Measurements from ENCODE around the gene SCAND1.

Gene SCAND1

DNA sequence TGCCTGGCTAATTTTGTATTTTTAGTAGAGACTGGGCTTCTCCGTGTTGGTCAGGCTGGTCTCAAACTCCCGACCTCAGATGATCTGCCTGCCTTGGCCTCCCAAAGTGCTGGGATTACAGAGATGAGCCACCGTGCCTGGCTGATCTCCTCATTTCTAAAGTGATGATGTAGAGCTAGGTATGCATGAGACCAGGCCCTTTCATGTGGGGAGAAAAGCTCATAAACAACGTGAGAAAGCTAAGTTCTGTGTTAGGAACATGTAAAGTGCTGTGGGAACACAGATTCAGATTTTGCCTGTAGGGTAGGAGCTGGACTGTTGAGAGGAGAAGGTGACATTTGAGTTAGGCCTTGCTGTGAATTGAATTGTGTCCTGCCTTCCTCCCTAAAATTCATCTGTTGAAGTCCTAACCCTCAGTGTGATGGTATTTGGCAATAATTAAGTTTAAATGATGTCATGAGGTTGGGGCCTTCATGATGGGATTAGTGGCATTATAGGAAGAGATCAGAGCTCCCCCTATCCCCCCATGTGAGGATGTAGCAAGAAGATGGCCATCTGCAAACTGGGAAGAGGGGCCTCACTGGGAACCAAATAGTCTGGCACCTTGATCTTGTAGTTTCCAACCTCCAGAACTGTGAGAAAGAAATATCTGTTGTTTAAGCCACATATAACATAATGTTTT lies 49.2 kb downstream of the SCAND1 start:
- no peak for DNase-seq (ENCODE audit: low spot score)

DNA sequence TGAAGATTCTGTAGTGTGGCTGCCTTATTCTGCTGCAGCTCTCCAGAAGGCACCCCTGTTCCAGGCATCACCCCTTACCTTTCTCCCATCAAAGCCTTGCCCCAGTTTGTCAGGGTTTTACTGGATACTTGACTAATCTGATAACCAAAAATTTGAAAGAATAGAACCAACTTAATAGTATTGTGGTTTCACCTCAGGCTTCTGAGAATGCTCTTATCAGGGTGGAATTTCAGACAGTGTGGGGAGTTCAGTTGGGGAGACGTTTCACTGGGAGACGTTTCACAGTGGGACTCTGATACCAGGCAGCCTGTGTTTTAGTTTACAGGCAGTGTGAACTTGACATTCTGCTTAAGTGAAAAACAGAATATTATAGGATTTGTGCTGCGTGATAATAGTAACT lies 50.5 kb downstream of the SCAND1 start:
- no peak for DNase-seq (ENCODE audit: low spot score)

Data from pons (tissue), 1 donor.